Suppressor macrophage (primary cell): Measurements from ENCODE around the gene RBFOX2.

Source experiments
- DNase-seq, 4 experiments: peaks; one replicate each; pipeline ENCODE4 v3.0.0-alpha.2; 2020 to 2022

The RBFOX2 gene

DNA sequence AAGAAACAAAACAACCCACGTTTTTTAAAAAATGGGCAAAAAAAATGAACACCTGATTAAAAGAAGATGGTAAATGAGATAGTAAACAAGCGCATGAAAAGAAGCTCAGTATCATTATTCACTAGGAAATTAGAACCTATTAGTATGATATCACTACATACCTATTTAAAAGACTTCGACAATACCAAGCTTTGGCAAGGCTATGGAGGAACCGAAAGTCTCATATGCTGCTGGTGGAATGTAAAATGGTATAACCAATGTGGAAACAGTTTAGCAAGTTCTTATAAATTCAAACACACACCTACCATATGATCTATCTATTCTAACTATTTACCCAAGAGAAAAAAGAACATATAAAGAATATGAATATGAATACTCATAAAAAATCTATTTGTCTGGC lies 167.2 kb downstream of the RBFOX2 start:
- no peak for DNase-seq

DNA sequence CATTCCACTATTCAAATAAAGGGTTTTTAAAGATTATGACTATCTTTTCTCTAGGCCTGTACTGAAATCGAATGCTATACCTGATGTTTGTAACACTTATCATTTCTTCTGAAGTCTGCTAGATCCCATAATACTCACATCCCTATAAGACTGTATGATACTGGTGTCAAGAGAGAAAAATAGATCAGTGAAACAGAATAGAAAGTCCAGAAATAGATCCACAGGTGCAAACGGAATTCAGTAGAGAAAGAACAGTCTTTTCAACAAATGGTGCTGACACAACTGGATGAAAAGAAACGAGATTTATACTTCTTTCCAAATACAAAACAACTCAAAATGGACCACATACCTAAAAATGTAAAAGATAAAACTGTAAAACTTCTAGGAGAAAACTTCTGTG lies 167.8 kb downstream of the RBFOX2 start:
- DNase-seq = no peak

DNA sequence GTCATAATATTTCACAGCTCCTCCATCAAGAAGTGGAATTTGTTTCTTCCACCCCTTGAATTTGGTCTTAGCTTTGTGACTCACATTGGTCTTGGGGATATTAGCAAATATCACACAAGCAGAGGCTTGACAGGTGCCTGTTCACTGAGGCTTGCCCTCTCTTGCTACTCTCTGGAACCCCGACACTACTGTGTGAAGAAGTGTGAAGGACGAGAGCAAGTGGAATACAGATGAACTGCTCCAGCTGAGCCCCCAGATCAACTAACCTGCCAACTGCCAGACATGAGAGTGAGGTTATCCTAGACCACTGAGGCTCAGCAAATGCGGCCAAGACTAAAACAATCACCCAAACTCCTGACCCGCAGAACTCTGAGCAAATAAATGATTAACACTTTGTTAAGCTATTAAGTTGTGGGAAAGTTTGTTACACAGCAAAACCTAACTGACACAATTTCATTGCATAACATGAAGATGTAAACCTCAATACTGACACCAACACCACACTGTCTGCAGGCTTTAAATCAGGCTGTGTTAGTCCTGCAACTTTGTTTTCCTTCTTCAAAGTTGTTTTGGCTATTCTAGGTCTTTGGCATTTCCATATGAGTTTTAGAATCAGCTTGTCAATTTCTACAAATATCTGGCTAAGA lies 168.4 kb downstream of the RBFOX2 start:
- DNase-seq = no peak

DNA sequence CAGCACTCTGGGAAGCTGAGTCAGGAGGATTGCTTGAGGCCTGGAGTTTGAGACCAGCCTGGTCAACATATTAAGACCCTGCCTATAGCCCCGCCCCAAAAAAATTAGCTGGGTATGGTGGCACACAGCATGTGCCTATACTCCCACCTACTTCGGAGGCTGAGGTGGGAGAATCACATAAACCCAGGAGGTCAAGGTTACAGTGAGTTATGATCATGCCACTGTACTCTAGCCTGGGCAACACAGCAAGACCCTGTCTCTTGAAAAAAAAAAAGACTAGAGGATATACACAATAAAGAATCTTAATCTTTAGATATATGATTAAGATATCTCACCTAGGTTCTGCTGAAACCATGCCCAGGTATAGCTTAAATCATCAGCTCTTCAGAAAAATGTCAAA lies 174.3 kb downstream of the RBFOX2 start:
- no peak for DNase-seq

DNA sequence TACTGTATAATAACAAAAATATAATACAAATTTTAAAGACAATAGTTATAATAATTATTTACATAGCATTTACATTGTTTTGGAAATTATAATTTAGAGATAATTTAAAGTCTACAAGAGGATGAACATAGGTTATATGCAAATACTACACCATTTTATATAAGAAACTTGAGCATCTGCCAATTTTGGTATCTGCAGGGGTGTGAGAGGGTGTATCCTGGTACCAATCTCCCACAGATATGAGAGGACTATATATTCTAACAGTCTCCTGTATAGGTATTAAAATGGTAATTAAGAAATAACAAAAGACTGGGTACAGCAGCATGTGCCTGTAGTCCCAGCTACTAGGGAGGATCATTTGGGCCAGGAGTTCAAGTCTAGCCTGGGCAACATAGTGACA lies 176.5 kb downstream of the RBFOX2 start:
- no peak for DNase-seq

DNA sequence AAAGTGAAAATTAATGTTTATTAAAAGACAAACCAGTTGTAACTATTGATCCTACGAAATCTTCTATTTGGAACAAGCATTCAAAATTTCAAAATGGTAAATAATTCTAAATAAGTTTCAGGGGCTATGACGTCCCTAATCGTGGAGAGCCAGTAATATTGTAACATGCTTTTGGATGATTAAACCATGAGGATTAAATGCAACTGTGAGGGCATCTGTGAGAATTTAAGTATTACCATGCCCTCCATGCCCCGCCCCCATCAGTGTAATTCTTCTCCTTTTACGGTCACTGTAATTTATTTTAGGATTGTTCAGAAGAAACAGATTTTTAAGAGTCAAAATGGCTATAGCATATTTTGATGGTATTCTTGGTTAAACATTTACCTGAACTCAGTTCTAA lies 177.8 kb downstream of the RBFOX2 start:
- DNase-seq = no peak

DNA sequence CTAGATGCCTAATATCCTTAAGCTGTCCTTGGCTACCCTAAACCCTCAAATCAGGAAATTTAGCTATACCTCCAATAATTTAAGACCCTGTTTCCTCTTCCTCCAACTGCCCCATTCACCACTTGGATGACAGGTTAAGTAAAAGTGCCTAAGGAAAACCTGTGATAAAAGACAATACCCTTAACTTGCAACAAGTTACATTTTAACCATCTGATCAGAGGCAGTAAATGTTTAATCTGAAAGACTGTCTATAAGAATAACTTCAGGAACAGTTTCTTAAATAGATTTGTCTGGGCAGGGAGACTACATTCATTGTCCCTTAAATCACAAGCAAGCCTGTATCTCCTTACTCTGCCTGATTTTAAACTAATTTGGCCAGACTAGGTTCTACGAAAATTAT lies 181.8 kb downstream of the RBFOX2 start:
- DNase-seq = no peak

DNA sequence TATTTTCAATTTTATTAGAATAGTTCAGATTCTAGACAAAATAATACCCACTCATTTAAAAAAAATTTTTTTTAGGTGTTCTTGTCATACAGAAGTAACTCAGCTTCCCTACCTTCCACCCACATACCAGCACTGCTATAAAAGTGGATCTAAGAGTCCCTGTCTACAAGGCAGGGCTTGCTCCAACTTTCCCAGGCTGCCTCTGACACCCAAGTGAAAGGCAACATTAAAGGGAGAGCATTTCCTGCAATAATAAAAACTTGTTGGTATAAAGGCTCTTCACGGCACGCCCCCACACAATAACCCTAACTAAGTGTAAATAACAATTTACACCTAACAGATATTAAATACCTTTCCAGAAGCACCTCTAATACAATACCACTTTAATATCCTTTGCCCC lies 183.7 kb downstream of the RBFOX2 start:
- no peak for DNase-seq

DNA sequence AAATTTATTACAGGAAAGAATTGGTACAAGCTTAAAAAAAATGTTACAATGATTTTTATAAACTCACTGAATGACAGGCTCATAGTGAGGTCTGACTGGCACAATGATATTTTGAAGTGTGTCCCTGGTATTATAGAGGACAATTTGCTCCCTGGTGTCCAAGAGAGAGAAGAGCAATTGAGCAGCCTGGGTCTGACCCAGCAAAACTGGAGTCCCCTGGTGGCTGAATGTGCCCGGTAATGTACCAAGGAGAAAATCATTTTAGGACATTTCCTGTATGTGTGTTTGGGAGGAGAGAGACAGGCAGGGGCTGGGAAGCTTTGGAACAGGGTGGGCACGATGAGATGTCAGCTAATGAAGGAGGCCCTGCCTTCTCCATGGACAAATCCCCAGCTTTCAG lies 185.7 kb downstream of the RBFOX2 start:
- DNase-seq = peak; percentile 40 to 60 (median 46)

DNA sequence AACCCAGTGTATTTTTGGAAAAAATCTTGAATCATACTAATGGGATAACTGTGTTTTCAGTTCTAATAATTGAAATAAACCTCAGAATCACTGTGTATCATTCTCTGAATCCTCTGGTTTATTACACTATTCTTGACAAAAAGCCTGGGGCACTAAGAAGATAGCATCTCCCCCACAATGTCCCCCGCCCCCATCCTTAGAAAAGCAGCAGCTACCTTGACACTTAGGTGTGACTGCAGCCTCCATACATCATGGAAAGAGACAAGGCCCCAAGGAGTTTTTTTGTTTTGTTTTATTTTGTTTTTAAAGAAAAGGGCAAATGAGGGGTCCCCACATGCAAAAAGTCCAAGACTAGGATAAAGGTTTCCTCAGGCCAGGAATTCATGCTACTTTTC lies 186.1 kb downstream of the RBFOX2 start:
- no peak for DNase-seq

DNA sequence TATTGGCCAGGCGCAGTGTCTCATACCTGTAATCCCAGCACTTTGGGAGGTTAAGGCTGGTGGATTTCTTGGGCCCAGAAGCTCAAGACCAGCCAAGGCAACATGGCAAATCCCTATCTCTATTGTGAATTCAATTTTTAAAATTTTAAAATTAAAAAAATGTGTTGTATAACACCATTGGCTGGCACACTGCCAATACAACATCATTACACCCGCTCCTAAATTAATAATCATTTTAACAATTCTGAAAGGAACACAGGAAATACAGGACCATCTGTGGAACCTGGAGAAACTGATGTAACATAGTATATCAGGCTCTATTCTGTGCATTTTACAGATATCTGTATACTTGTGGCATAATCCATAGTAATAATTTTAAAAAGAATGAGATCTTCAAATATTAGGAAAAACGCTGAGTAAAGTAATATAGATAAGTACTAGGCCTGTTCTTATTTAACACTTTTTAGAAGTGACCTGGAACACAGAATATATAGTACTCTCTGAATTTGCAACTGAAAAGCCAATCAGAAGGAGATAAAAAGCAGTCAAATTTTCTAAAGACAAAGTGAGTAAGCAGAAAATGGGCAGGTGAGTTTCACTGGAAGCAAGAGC lies 186.6 kb downstream of the RBFOX2 start:
- no peak for DNase-seq

DNA sequence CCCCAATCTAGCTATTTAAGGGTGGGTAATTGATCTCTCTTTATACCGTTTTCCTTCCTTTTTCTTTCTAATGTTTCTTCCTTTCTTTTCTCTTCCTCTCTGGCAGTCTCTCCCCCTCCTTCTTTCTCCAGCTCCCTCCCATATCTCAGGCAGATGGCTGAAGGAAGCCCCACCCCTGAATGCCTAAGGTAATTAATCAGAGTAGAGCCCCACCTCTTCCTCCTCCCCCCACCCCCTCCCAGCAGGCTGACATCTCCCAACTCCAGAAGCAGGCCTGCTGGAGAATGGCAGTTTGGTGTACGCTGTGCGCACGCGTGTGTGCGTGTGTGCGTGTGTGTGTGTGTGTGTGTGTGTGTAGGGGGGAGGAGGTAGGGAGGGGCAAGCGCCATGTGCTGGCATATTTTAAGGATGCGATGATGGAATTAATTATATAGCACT lies 188.3 kb downstream of the RBFOX2 start:
- peak; percentile 19 to 52 (median 26) for DNase-seq

DNA sequence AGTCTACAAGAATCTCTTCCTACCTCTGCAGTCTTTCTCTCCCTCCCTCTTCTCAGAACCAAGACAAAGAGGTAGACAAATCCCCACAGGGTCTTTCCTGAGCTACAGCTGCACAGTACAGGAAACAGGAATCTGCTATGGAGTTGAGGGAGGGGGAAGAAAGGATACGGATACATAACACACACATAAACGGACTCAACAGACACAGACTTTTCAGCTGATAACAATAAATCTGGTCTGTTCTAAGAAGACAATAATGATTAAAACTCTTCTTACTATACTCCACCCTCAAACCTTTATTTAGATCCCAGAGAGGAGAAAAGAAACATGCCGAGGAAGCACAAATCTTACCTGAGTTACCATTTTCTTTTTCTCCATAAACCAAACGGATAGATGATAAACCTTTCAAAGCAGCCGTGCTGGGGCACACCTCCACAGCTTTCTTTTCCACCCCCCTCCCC lies 188.8 kb downstream of the RBFOX2 start:
- no peak for DNase-seq

DNA sequence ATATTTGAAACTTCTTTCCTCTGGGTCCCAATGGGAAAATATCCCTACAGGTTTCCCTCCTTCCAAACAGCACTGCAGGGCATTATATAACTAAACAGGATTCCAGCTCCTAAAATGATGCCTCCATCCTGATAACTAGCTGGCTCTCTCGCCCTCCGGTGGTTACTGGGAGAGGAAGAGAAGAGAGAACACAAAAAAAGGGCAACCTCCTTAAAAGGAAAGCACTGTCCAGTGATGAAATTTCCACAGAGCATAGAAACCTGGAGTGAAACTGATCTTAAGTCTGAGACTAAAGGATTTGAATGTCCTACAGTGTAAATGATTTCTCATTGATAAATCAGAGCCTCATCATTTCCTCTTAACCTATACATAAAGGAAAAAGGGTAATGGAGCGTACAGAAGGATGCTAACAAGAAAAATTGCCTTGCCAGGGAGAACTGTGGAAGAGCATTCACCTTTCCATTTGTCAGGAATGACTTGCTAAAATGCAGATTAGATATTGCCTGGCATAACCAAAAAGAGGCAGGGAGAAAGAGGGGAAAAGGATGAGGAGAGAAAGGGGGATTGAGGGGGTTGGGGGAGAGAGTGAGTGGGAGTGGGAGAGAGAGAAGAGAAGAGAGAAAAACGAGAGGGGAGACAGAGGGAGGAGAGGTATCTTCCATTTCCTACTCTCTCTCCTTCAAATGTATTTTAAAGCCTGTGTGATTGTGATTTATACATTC lies 189.6 kb downstream of the RBFOX2 start:
- peak in 3 of 4 experiments; percentile 26 to 34 (median 28) for DNase-seq

DNA sequence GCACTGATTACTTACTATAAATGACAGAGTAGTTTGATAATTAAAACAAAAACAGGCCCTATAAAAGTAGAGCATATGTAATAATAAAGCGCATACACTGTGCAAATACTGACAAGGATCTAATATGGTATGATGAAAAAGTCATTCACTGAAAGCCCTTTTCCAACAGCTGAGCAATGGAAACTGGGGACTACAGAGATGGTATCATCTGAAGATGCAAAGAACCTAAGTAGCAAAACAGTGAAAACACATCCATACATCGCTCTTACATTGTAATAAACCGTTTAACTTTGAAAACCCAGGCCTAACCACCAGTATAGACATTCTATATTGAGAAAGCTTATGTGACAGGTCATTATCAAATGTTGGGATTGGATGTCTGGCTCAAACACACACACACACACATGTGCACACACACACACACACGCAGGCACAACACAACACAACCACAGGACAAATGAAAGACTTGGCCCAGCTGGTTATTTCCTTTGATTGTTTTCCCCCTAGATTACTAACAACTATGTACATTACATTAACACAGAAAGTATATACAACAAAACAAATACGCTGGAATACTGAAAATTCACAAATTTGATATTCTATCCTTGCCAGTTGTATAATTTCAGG lies 191.4 kb downstream of the RBFOX2 start:
- no peak for DNase-seq

DNA sequence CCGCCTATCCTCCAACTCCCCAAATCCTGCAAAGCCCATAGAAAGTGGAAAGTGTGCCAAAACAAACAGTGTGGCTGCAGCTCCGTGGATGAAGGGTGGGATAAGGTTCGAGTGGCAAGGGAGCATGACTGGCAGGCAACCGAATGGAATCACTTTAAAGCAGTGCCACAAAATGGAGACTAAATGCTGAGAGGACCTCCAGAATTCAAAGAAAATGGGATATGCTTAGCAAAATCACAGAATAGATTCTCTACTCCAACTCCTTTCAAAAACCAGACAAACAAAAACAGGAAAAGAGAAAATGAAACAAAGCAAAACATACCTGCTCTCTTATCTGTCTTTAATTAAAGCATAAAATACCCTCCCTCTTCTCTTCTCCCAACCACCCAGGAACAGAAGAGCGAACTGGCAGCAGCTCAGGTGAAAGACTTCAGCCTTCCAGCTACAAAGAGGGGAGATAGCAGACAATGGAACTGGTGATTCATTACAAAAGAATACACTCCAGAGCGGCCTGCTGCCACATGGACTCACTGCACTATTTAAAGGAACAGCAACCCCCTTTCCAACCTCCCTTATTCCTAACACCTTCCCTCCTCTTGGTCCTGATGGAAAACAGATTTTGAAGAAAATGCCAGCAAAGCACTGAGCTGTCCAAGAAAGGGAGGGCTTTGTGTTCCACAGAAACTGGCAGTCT lies 192.5 kb downstream of the RBFOX2 start:
- no peak for DNase-seq

DNA sequence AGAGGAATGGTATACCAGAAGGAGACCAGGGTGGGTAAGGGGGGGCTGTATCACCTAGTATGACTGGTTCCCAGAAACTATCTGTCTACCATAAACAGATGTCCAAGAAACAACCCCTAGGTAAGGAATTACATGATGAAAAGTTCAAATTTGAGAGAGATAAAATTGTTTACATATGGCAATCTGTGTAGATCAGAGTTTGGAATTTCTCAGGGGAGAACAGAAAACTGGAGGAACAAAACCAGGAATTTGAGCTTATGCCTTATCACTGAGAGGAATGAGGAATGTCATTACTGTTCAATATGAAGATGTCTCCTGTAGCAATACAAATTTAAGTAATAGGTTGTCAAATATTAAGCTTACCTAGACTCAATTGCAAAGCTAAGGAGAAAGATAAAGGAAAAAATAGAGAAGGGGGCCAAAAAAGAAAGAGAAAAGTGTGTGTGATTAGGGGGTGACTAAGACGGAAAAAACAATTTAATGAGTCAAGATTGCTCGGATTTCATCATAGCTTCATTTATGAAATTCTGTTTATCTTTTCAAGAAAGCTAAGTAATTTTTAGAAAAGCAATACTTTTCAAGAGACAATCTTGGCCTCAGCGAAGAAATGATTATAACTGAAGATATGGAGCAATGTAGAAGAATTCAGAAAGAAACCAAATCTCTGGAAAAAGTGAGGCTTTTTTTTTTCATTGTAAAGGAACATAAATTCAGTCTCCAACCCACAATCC lies 193.2 kb downstream of the RBFOX2 start:
- DNase-seq = peak in 2 of 4 experiments; percentile 2 to 10

DNA sequence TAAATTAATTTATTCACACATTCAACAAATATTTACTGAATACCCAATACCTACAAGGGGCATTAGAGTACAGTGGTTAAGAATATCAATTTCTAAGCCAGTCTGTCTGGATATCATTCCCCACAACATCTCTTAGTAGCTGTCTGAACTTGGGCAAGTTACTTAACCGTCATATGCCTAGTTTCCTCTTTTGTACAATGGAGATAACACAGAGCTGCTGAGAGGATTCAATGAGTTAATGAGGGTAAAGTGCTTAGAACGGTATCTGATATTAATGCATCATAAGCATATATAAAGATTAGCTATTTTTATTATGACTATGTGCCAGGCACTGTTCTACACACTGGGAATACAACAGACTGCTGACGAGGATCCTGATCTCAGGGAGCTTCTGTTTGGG lies 194.6 kb downstream of the RBFOX2 start:
- DNase-seq = peak; percentile 5 to 51 (median 30)

DNA sequence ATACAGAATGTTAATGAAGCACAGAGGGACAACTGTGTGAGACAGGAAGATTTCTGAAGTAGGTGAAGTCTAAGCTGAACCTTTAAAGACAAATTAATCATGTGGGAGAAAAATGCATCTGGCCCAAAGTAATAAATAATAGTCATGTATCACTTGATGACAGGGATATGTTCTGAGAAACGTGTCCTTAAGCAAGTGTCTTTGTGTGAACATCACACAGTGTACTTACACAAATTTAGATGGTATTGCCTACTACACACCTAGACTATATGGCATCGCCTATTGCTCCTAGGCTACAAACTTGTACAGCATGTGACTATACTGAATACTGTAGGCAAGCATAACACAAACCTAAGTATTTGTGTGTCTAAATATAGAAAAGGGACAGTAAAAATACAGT lies 198.3 kb downstream of the RBFOX2 start:
- no peak for DNase-seq

DNA sequence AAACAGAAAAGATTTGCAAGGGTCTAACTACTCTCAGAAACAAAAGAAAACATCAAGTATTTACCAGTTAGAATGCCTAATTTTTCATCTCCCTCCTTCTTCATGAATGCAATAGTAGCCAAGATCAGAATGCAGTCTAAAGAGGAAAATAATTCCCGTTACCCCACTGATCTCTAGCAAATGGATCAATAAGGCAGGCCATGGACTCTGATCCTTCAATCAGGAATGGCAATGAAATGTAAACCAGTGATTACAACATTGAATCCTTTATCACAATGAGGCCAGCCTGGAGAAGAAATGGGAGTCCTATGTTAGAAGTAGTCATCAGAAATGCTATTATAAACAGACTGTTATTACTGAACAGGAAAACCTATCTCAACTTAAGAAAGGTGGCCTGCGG lies 204.4 kb downstream of the RBFOX2 start:
- no peak for DNase-seq

DNA sequence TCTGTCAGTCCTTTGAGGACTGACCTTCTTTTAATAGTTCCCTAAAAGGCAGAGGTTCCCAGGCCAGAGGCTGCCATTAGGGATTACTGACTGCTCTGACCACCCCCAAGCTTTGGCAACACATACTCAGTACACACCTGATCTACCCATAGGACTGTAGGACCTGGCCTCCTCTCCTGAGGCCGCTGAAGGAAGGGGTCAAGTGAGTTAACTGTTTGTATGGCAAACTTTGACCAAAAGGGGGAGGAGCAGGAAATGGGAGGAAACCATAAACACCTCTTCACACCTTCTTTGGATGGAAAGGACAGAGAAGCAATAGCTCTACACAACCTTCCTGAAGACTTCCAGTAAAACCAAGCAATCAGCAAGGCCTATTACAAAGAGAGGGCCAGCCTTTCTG lies 207.0 kb downstream of the RBFOX2 start:
- no peak for DNase-seq

DNA sequence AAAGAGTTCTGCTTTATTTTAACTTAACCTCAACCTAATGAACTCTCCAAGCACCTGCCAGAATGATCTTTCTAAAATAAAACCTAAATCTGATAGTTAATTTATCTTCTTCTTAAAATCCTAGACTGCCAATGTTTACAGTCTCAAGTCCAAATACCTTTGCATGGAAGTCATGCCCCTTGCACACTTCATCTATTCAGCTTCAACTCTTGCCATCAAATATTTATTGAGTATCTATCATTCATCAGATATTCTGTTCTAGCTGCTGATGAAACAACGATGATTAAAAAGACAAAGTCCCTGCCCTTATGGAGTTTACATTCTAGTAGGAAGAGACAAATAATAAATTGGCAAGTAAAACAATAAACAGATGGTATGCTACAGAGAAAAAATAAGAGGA lies 209.2 kb downstream of the RBFOX2 start:
- no peak for DNase-seq
